Measurements from ENCODE around the gene MYO9B. TPM values are rescaled to one million over a fixed set of nuclear protein-coding genes. Genes with fewer than 3 reads are reported as not detected.
"Not testable (repeated sequence)": the region's sequence is repeated elsewhere in the genome, so short reads cannot be mapped to it uniquely, and the experiment has no call there.

MYO9B gene
- total RNA-seq, 1 donor from 2014 or later: 137 TPM

DNA sequence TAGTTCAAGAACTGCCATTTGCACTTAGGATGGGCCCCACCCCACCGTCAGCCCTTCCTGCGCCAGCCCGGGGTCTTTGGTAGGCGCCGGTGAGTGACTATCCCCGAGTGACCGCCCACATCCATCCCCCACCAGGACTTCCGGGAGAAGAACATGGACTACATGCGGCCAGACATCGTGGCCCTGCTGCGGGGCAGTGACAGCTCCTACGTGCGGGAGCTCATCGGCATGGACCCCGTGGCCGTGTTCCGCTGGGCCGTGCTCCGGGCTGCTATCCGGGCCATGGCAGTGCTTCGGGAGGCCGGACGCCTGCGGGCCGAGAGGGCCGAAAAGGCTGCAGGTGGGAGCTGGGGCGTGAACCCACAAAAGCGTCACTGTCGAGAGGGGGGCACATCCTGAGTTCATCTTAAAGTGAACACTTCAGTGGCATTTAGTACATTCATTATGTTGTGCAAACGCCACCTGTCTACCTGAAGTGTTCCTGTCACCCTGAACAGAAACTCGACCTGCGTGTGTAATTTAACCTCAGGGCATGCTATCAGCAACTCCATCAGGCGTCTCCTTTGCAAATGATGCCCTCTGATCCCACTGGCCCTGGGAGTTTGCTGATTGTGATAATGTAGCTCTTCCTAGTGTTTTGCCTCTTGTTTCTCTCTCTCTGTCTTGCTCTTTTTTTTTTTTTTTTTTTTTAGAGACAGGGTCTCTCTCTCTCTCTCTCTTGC lies 97.2 kb downstream of the MYO9B start:
- intact Hi-C loops (cut with micrococcal nuclease): no loop called here
- H3K27ac Mint-ChIP-seq: peak overlapping the region; percentile 35
- no peak overlapping the region for H3K4me3 Mint-ChIP-seq
- H3K9me3 Mint-ChIP-seq: no peaks in the 10 kb centered on the region
- DNase-seq (ENCODE audit: low spot score): no peak
- peaks cover 20% of the 10 kb centered on the region for H3K4me1 Mint-ChIP-seq (ENCODE audit: low read depth)
- no peaks in the 10 kb centered on the region for H3K27me3 Mint-ChIP-seq (ENCODE audit: insufficient read depth)
- H3K36me3 Mint-ChIP-seq (ENCODE audit: low read depth): peaks cover 33% of the 10 kb centered on the region

DNA sequence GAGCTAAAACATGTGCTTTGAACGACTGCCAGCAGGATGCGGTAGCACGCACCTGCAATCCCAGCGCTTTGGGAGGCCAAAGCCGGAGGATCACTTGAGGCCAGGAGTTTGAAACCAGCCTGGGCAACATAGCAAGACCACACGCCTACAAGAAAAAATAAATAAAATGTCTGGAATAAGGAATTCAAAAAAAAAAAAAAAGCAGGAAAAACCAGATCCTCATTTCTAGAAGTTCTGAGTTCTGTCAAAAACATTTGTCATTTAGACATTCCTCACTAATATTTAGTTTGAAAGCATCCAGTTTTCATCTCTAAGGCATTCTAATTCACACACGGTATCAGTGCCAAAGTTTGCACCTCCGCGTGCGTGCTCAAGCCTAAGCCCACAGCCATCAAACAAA lies 102.7 kb downstream of the MYO9B start:
- DNase-seq (ENCODE audit: low spot score): no peak
- intact Hi-C loops (cut with micrococcal nuclease): no loop called here
- H3K9me3 Mint-ChIP-seq: no peaks in the 10 kb centered on the region
- peaks cover 26% of the 10 kb centered on the region for H3K36me3 Mint-ChIP-seq (ENCODE audit: low read depth)
- no peak overlapping the region for H3K27ac Mint-ChIP-seq
- no peaks in the 10 kb centered on the region for H3K27me3 Mint-ChIP-seq (ENCODE audit: insufficient read depth)
- H3K4me3 Mint-ChIP-seq: no peak overlapping the region
- H3K4me1 Mint-ChIP-seq (ENCODE audit: low read depth): peaks cover 8% of the 10 kb centered on the region

DNA sequence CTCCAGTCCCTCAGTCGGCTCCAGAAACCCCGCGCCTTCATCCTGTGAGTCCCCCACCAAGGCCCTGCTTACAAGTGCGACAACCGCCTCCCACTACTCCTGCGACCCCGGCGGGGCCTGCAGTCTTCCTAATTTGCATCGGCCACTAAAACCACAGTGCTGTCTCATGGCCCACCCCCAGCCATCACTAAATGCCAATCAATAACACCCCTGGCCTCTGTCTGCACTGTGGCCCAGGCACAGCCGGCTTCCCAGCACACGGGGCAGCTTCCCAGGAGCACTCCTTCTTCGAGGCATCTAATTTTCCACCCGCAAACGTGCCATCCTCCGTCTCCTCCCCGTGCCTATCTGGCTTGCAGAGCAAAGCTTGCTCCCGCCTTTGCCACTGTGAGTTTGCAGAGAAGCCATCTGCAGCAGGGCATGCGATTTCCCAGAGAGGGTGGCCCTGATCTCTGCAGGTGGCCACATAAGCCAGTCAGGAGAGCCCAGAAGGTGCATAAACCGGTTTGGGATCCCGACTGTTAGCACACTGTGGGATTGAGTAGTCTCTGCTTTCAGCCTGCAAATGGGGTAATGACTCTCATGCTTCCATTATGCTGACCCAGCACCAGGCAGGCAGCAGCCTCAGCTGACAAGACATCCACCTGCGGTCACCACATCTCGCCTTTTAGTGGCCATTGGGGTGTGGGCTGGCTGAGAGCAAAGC lies 105.6 kb downstream of the MYO9B start:
- Mint-ChIP-seq H3K4me1 (ENCODE audit: low read depth) (peaks cover 20% of the 10 kb centered on the region), H3K4me3 (no peak overlapping the region), H3K36me3 (ENCODE audit: low read depth) (peaks cover 33% of the 10 kb centered on the region), H3K27ac (no peak overlapping the region), H3K27me3 (ENCODE audit: insufficient read depth) (no peaks in the 10 kb centered on the region), H3K9me3 (no peaks in the 10 kb centered on the region)
- no peak for DNase-seq (ENCODE audit: low spot score)
- intact Hi-C loops (cut with micrococcal nuclease): loop anchor here (5.0 kb wide), 1 partner anchor 54 kb away; no protein-coding TSS in a partner anchor

DNA sequence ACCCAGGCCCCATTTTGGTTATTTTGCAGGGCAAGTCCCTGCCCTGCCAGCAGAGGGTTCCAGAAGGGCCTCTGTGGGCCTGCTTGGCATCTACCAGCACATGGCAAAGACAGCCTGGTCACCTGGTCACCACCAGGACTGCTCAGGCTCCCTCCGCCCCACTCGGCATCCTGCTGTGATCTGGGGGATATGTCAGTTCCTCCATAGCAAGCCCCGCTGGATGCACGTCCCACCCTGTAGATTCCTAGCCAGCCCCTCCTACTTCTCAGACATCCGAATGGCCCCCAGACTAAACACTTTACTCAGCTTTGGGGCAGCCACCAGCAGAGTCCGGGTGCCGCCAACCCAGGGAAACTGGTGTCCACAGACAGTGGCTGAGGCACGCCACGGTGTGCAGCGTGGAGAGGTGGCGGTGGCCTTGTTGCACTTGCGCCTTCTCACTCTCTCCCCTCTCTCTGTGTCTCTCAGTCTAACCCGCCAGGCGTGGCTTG lies 107.7 kb downstream of the MYO9B start:
- Mint-ChIP-seq H3K27ac (peak overlapping the region; percentile 93), H3K4me1 (ENCODE audit: low read depth) (peaks cover 20% of the 10 kb centered on the region), H3K9me3 (no peaks in the 10 kb centered on the region), H3K4me3 (peak overlapping the region; percentile 82), H3K36me3 (ENCODE audit: low read depth) (peaks cover 39% of the 10 kb centered on the region), H3K27me3 (ENCODE audit: insufficient read depth) (no peaks in the 10 kb centered on the region)
- no peak for DNase-seq (ENCODE audit: low spot score)
- intact Hi-C loops (cut with micrococcal nuclease): loop anchor here (5.0 kb wide), 1 partner anchor 56 kb away; no protein-coding TSS in a partner anchor

DNA sequence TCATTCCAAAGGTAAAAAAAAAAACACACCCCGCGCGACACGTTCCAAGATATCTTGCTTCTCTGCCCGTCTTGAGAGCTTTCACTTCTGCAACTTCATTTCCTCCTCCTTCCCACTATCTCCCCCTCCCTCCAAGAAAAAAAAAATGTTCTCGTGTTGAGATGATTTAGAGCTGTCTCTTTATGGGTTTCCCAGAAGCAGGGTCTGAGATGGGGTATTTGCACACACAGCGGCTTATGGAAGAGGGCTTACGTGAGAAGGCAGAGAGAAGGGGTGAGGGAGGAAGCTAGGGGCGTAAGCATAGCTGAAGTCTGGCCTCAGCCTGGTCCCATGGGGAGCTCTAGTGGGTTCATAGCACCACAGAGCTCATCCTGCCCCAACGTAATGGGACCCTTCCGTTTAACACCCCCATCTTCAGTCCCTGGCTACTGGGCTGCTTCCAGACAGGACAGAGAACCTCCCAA lies 108.3 kb downstream of the MYO9B start:
- DNase-seq (ENCODE audit: low spot score): peak; percentile 19
- Mint-ChIP-seq H3K4me3 (peak overlapping the region; percentile 82), H3K27me3 (ENCODE audit: insufficient read depth) (no peaks in the 10 kb centered on the region), H3K9me3 (no peaks in the 10 kb centered on the region), H3K36me3 (ENCODE audit: low read depth) (peaks cover 37% of the 10 kb centered on the region), H3K27ac (peak overlapping the region; percentile 93), H3K4me1 (ENCODE audit: low read depth) (peaks cover 20% of the 10 kb centered on the region)
- intact Hi-C loops (cut with micrococcal nuclease): loop anchor here (2.0 to 5.0 kb wide), 3 partner anchors 13 to 109 kb away; partner anchors contain the start of genes HAUS8 and MYO9B

DNA sequence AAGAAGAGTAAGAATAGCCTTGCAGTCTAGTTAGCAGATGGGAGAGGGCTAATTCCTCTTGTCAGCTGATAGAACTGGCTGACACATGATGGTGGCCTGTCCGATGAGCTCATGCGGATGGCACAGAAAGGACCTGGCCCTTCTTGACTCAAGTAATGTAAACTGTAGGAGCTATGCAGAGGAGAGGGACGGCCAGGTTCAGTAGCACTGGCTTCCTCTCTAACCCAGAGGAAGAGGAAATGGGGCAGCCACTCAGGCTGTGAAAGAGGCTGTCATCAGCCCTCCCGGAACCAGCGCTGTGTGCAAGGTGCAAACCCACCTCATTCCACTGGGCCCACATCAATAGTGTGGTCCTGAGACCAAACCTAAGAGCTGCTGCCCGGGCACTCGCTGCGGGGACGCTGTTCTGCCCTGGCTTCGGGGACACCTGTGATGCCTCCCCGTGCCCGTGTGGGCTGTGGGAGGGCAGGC lies 108.8 kb downstream of the MYO9B start:
- DNase-seq (ENCODE audit: low spot score): peak; percentile 38
- peaks cover 37% of the 10 kb centered on the region for H3K36me3 Mint-ChIP-seq (ENCODE audit: low read depth)
- H3K9me3 Mint-ChIP-seq: no peaks in the 10 kb centered on the region
- peak overlapping the region; percentile 82 for H3K4me3 Mint-ChIP-seq
- peak overlapping the region; percentile 93 for H3K27ac Mint-ChIP-seq
- H3K27me3 Mint-ChIP-seq (ENCODE audit: insufficient read depth): no peaks in the 10 kb centered on the region
- intact Hi-C loops (cut with micrococcal nuclease): loop anchor here (2.0 to 5.0 kb wide), 3 partner anchors 14 to 110 kb away; partner anchors contain the start of genes HAUS8 and MYO9B
- H3K4me1 Mint-ChIP-seq (ENCODE audit: low read depth): peaks cover 20% of the 10 kb centered on the region

DNA sequence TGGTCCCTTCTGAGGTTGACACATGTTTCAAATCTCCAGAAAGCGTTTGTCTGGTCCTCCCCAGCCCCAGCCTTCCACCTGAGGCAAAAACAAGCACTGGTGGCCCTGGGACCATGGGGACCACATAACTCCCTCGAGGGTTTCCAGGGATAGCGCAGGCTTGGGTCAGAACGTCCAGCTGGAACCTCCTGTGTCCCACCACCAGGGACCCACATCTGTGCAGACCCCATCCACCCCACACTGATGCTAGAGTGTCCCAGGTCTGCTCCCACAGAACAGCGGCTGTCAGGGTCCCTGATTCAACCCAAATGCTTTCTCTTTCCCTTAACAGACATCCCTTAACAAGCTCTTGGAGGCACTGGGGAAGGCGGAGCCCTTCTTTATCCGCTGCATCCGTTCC lies 110.0 kb downstream of the MYO9B start:
- H3K36me3 Mint-ChIP-seq (ENCODE audit: low read depth): peaks cover 35% of the 10 kb centered on the region
- intact Hi-C loops (cut with micrococcal nuclease): loop anchor here (2.0 kb wide), 2 partner anchors 15 to 111 kb away; partner anchors contain the start of genes HAUS8 and MYO9B
- no peaks in the 10 kb centered on the region for H3K27me3 Mint-ChIP-seq (ENCODE audit: insufficient read depth)
- no peak overlapping the region for H3K4me3 Mint-ChIP-seq
- peaks cover 20% of the 10 kb centered on the region for H3K4me1 Mint-ChIP-seq (ENCODE audit: low read depth)
- no peaks in the 10 kb centered on the region for H3K9me3 Mint-ChIP-seq
- DNase-seq (ENCODE audit: low spot score): no peak
- peak overlapping the region; percentile 48 for H3K27ac Mint-ChIP-seq

DNA sequence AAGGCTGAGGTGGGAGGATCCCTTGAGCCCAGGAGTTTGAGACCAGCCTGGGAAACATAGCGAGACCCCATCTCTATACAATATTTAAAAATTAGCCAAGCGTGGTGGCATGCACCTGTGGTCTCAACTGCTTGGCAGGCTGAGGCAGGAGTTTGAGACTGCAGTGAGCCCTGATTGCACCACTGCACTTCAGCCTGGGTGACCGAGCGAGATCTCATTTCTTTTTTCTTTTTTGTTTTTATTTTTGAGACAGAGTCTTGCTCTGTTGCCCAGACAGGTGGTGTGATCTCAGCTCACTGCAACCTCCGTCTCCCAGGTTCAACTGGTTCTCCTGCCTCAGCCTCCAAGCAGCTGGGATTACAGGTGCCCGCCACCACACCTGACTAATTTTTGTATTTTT lies 116.2 kb downstream of the MYO9B start:
- peaks cover 35% of the 10 kb centered on the region for H3K36me3 Mint-ChIP-seq (ENCODE audit: low read depth)
- H3K4me1 Mint-ChIP-seq (ENCODE audit: low read depth); DNase-seq (ENCODE audit: low spot score); intact Hi-C loops (cut with micrococcal nuclease); H3K9me3 Mint-ChIP-seq; H3K27me3 Mint-ChIP-seq (ENCODE audit: insufficient read depth); H3K4me3 Mint-ChIP-seq; H3K27ac Mint-ChIP-seq: not testable (repeated sequence)

DNA sequence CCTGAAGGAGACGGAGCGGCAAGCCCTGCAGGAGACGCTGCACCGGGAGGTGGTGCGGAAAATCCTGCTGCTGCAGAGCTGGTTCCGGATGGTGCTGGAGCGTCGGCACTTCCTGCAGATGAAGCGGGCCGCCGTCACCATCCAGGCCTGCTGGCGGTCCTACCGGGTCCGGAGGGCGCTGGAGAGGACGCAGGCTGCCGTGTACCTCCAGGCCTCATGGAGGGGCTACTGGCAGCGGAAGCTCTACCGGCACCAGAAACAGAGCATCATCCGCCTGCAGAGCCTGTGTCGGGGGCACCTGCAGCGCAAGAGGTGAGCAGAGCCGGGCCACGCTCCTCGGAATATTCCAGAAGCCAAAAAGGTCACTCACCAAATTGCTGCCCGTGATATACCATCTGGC lies 117.2 kb downstream of the MYO9B start:
- intact Hi-C loops (cut with micrococcal nuclease): no loop called here
- Mint-ChIP-seq H3K27ac (no peak overlapping the region), H3K36me3 (ENCODE audit: low read depth) (peaks cover 32% of the 10 kb centered on the region), H3K9me3 (no peaks in the 10 kb centered on the region), H3K4me3 (no peak overlapping the region), H3K4me1 (ENCODE audit: low read depth) (no peaks in the 10 kb centered on the region), H3K27me3 (ENCODE audit: insufficient read depth) (no peaks in the 10 kb centered on the region)
- DNase-seq (ENCODE audit: low spot score): no peak

DNA sequence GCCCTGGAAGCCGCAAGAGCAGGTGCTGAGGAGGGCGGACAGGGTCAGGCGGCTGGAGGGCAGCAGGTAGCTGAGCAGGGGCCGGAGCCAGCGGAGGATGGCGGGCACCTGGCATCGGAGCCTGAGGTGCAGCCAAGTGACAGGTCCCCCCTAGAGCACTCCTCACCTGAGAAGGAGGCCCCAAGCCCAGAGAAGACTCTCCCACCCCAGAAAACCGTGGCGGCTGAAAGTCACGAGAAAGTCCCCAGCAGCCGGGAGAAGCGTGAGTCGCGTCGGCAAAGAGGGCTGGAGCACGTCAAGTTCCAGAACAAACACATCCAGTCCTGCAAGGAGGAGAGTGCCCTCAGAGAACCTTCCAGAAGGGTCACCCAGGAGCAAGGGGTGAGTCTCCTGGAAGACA lies 119.0 kb downstream of the MYO9B start:
- Mint-ChIP-seq H3K4me3 (no peak overlapping the region), H3K27ac (no peak overlapping the region), H3K4me1 (ENCODE audit: low read depth) (no peaks in the 10 kb centered on the region), H3K36me3 (ENCODE audit: low read depth) (peaks cover 37% of the 10 kb centered on the region), H3K27me3 (ENCODE audit: insufficient read depth) (no peaks in the 10 kb centered on the region), H3K9me3 (no peaks in the 10 kb centered on the region)
- intact Hi-C loops (cut with micrococcal nuclease): no loop called here
- no peak for DNase-seq (ENCODE audit: low spot score)

DNA sequence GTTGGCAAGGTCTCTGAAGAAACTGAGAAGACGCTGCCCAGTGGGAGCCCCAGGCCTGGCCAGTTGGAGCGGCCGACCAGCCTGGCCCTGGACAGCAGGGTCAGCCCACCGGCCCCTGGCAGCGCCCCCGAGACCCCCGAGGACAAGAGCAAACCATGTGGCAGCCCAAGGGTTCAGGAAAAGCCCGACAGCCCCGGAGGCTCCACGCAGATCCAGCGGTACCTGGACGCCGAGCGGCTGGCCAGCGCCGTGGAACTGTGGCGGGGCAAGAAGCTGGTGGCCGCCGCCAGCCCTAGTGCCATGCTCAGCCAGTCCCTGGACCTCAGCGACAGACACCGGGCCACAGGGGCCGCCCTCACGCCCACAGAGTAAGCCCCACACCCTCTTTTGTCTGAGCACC lies 119.5 kb downstream of the MYO9B start:
- DNase-seq (ENCODE audit: low spot score): no peak
- Mint-ChIP-seq H3K27me3 (ENCODE audit: insufficient read depth) (no peaks in the 10 kb centered on the region), H3K9me3 (no peaks in the 10 kb centered on the region), H3K4me3 (no peak overlapping the region), H3K27ac (no peak overlapping the region), H3K36me3 (ENCODE audit: low read depth) (peaks cover 40% of the 10 kb centered on the region), H3K4me1 (ENCODE audit: low read depth) (no peaks in the 10 kb centered on the region)
- intact Hi-C loops (cut with micrococcal nuclease): no loop called here

DNA sequence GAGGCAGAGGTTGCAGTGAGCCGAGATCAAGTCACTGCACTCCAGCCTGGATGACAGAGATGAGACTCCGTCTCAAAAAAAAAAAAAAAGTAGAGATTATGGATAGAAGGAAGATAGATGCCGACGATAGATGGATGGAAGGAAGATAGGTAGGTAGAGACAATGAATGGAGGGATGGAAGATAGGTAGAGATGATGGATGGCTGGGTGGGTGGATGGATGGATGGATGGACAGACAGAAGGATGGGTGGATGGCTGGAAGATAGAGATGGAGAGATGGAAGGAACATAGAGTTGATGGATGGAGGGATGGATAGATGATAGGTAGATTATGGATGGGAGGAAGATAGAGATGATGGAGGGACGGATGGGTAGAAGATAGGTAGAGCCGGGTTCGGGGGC lies 121.0 kb downstream of the MYO9B start:
- no peak overlapping the region for H3K4me3 Mint-ChIP-seq
- H3K27me3 Mint-ChIP-seq (ENCODE audit: insufficient read depth): no peaks in the 10 kb centered on the region
- H3K36me3 Mint-ChIP-seq (ENCODE audit: low read depth): peaks cover 44% of the 10 kb centered on the region
- no peak for DNase-seq (ENCODE audit: low spot score)
- H3K4me1 Mint-ChIP-seq (ENCODE audit: low read depth): no peaks in the 10 kb centered on the region
- H3K9me3 Mint-ChIP-seq: no peaks in the 10 kb centered on the region
- no peak overlapping the region for H3K27ac Mint-ChIP-seq
- intact Hi-C loops (cut with micrococcal nuclease): no loop called here

DNA sequence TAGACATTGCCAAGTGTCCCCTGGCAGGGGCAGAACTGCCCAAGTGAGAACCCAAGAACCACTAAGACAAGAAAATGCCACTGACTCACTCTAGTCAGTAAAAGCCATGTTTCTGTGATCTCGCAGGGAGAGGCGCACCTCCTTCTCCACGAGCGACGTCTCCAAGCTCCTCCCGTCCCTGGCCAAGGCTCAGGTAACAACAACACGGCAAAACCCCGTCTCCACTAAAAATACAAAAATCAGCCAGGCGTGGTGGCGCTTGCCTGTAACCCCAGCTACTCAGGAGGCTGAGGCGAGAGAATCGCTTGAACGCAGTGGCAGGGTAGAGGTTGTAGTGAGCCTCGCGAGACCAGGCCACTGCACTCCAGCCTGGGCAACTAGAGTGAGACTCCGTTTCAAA lies 122.1 kb downstream of the MYO9B start:
- DNase-seq (ENCODE audit: low spot score): no peak
- no peaks in the 10 kb centered on the region for H3K9me3 Mint-ChIP-seq
- H3K27ac Mint-ChIP-seq: no peak overlapping the region
- peaks cover 54% of the 10 kb centered on the region for H3K36me3 Mint-ChIP-seq (ENCODE audit: low read depth)
- H3K27me3 Mint-ChIP-seq (ENCODE audit: insufficient read depth): no peaks in the 10 kb centered on the region
- intact Hi-C loops (cut with micrococcal nuclease): no loop called here
- no peaks in the 10 kb centered on the region for H3K4me1 Mint-ChIP-seq (ENCODE audit: low read depth)
- H3K4me3 Mint-ChIP-seq: no peak overlapping the region

Measured in activated T-helper 1 cell treated with anti-CD3 and anti-CD28 coated beads, Interleukin-12 subunit alpha, Interleukin-12 subunit beta, Interleukin-2, Interleukin-4 antibody, amounts not matched to agents 30 ng/mL and 10 ng/mL and 1 ng/mL, durations not matched to agents 14 hours and 24 hours and 36 hours (primary cell).